Measurements from ENCODE around the gene SHC3.

- TF ChIP-seq, protein P1, sequence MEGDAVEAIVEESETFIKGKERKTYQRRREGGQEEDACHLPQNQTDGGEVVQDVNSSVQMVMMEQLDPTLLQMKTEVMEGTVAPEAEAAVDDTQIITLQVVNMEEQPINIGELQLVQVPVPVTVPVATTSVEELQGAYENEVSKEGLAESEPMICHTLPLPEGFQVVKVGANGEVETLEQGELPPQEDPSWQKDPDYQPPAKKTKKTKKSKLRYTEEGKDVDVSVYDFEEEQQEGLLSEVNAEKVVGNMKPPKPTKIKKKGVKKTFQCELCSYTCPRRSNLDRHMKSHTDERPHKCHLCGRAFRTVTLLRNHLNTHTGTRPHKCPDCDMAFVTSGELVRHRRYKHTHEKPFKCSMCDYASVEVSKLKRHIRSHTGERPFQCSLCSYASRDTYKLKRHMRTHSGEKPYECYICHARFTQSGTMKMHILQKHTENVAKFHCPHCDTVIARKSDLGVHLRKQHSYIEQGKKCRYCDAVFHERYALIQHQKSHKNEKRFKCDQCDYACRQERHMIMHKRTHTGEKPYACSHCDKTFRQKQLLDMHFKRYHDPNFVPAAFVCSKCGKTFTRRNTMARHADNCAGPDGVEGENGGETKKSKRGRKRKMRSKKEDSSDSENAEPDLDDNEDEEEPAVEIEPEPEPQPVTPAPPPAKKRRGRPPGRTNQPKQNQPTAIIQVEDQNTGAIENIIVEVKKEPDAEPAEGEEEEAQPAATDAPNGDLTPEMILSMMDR (conservative IDR thresholded peaks at IDR 0.05 in 1 of 2, IDR thresholded peaks at IDR 0.05 in 1 of 2; ENCODE audit: extremely low read depth in 1 of 2, insufficient read depth in 1 of 2, low read depth in 1 of 2, low read length in 2 of 2), result no peak
- no peak for TF ChIP-seq EZH2 (IDR thresholded peaks at IDR 0.05; ENCODE audit: borderline replicate concordance, low read length)
Measured at GRCh38 chr9:89032173-89032572, 146.4 kb downstream of the SHC3 start.

All from mammary epithelial cell (primary cell).